ENCODE results near the gene VPS54.

Gene VPS54

GRCh38 chr2:63891488-63892030 lies 127.7 kb downstream of the VPS54 start:
- no peak overlapping the region for H3K27ac ChIP-seq (ENCODE audit: low read length)
- peaks cover 50% of the 10 kb centered on the region in 2 donors for H3K36me3 ChIP-seq (ENCODE audit: control insufficient read depth in 1 of 2, insufficient read depth in 2 of 2, low read length in 2 of 2)
- no peaks in the 10 kb centered on the region for H3K27me3 ChIP-seq (ENCODE audit: low read depth, low read length)
- peaks cover 0 to 11% of the 10 kb centered on the region in 2 donors for H3K4me1 ChIP-seq (ENCODE audit: control insufficient read depth in 1 of 2, insufficient read depth in 2 of 2, low read length in 2 of 2)
- no peak overlapping the region for H3K4me3 ChIP-seq (ENCODE audit: low read depth in 1 of 2, low read length in 2 of 2)
- H3K9me3 ChIP-seq (ENCODE audit: control insufficient read depth in 1 of 2, low read length in 2 of 2): no peaks in the 10 kb centered on the region

GRCh38 chr2:63890678-63891077 lies 128.6 kb downstream of the VPS54 start:
- Histone ChIP-seq H3K4me1 (ENCODE audit: control insufficient read depth in 1 of 2, insufficient read depth in 2 of 2, low read length in 2 of 2) (peaks cover 0 to 11% of the 10 kb centered on the region in 2 donors), H3K9me3 (ENCODE audit: control insufficient read depth in 1 of 2, low read length in 2 of 2) (no peaks in the 10 kb centered on the region), H3K27ac (ENCODE audit: low read length) (no peak overlapping the region), H3K27me3 (ENCODE audit: low read depth, low read length) (no peaks in the 10 kb centered on the region), H3K4me3 (ENCODE audit: low read depth in 1 of 2, low read length in 2 of 2) (no peak overlapping the region), H3K36me3 (ENCODE audit: control insufficient read depth in 1 of 2, insufficient read depth in 2 of 2, low read length in 2 of 2) (peaks cover 53 to 55% of the 10 kb centered on the region in 2 donors)

- Histone ChIP-seq H3K36me3 (ENCODE audit: control insufficient read depth in 1 of 2, insufficient read depth in 2 of 2, low read length in 2 of 2) (peaks cover 56 to 59% of the 10 kb centered on the region in 2 donors), H3K4me1 (ENCODE audit: control insufficient read depth in 1 of 2, insufficient read depth in 2 of 2, low read length in 2 of 2) (peaks cover 0 to 11% of the 10 kb centered on the region in 2 donors), H3K27me3 (ENCODE audit: low read depth, low read length) (no peaks in the 10 kb centered on the region), H3K27ac (ENCODE audit: low read length) (no peak overlapping the region), H3K4me3 (ENCODE audit: low read depth in 1 of 2, low read length in 2 of 2) (no peak overlapping the region), H3K9me3 (ENCODE audit: control insufficient read depth in 1 of 2, low read length in 2 of 2) (no peaks in the 10 kb centered on the region)
These were observed 130.5 kb downstream of the VPS54 start for GRCh38 chr2:63888490-63889402.

- H3K27me3 ChIP-seq (ENCODE audit: low read depth, low read length): no peaks in the 10 kb centered on the region
- no peak overlapping the region for H3K4me3 ChIP-seq (ENCODE audit: low read depth in 1 of 2, low read length in 2 of 2)
- peaks cover 0 to 9% of the 10 kb centered on the region in 2 donors for H3K4me1 ChIP-seq (ENCODE audit: control insufficient read depth in 1 of 2, insufficient read depth in 2 of 2, low read length in 2 of 2)
- H3K9me3 ChIP-seq (ENCODE audit: control insufficient read depth in 1 of 2, low read length in 2 of 2): no peaks in the 10 kb centered on the region
- H3K27ac ChIP-seq (ENCODE audit: low read length): no peak overlapping the region
- H3K36me3 ChIP-seq (ENCODE audit: control insufficient read depth in 1 of 2, insufficient read depth in 2 of 2, low read length in 2 of 2): peaks cover 60 to 61% of the 10 kb centered on the region in 2 donors
These were observed 131.2 kb downstream of the VPS54 start for GRCh38 chr2:63888053-63888452.

GRCh38 chr2:63886445-63886844 lies 132.8 kb downstream of the VPS54 start:
- H3K27ac ChIP-seq (ENCODE audit: low read length): no peak overlapping the region
- no peaks in the 10 kb centered on the region for H3K4me1 ChIP-seq (ENCODE audit: control insufficient read depth in 1 of 2, insufficient read depth in 2 of 2, low read length in 2 of 2)
- no peak overlapping the region for H3K4me3 ChIP-seq (ENCODE audit: low read depth in 1 of 2, low read length in 2 of 2)
- peaks cover 63 to 65% of the 10 kb centered on the region in 2 donors for H3K36me3 ChIP-seq (ENCODE audit: control insufficient read depth in 1 of 2, insufficient read depth in 2 of 2, low read length in 2 of 2)
- H3K9me3 ChIP-seq (ENCODE audit: control insufficient read depth in 1 of 2, low read length in 2 of 2): no peaks in the 10 kb centered on the region
- no peaks in the 10 kb centered on the region for H3K27me3 ChIP-seq (ENCODE audit: low read depth, low read length)

GRCh38 chr2:63882395-63883105 lies 136.7 kb downstream of the VPS54 start:
- Histone ChIP-seq H3K4me3 (ENCODE audit: low read depth in 1 of 2, low read length in 2 of 2) (no peak overlapping the region), H3K27me3 (ENCODE audit: low read depth, low read length) (no peaks in the 10 kb centered on the region), H3K4me1 (ENCODE audit: control insufficient read depth in 1 of 2, insufficient read depth in 2 of 2, low read length in 2 of 2) (no peaks in the 10 kb centered on the region), H3K36me3 (ENCODE audit: control insufficient read depth in 1 of 2, insufficient read depth in 2 of 2, low read length in 2 of 2) (peaks cover 34 to 38% of the 10 kb centered on the region in 2 donors), H3K9me3 (ENCODE audit: control insufficient read depth in 1 of 2, low read length in 2 of 2) (no peaks in the 10 kb centered on the region), H3K27ac (ENCODE audit: low read length) (no peak overlapping the region)

GRCh38 chr2:63881205-63881604 lies 138.0 kb downstream of the VPS54 start:
- H3K36me3 ChIP-seq (ENCODE audit: control insufficient read depth in 1 of 2, insufficient read depth in 2 of 2, low read length in 2 of 2): peaks cover 24 to 25% of the 10 kb centered on the region in 2 donors
- H3K27ac ChIP-seq (ENCODE audit: low read length): no peak overlapping the region
- H3K4me1 ChIP-seq (ENCODE audit: control insufficient read depth in 1 of 2, insufficient read depth in 2 of 2, low read length in 2 of 2): no peaks in the 10 kb centered on the region
- no peaks in the 10 kb centered on the region for H3K27me3 ChIP-seq (ENCODE audit: low read depth, low read length)
- no peaks in the 10 kb centered on the region for H3K9me3 ChIP-seq (ENCODE audit: control insufficient read depth in 1 of 2, low read length in 2 of 2)
- no peak overlapping the region for H3K4me3 ChIP-seq (ENCODE audit: low read depth in 1 of 2, low read length in 2 of 2)

GRCh38 chr2:63880625-63881024 lies 138.6 kb downstream of the VPS54 start:
- H3K4me1 ChIP-seq (ENCODE audit: control insufficient read depth in 1 of 2, insufficient read depth in 2 of 2, low read length in 2 of 2): no peaks in the 10 kb centered on the region
- H3K27ac ChIP-seq (ENCODE audit: low read length): no peak overlapping the region
- H3K36me3 ChIP-seq (ENCODE audit: control insufficient read depth in 1 of 2, insufficient read depth in 2 of 2, low read length in 2 of 2): peaks cover 22 to 23% of the 10 kb centered on the region in 2 donors

GRCh38 chr2:63879876-63880433 lies 139.3 kb downstream of the VPS54 start:
- Histone ChIP-seq H3K27ac (ENCODE audit: low read length) (no peak overlapping the region), H3K4me1 (ENCODE audit: control insufficient read depth in 1 of 2, insufficient read depth in 2 of 2, low read length in 2 of 2) (no peaks in the 10 kb centered on the region)

More at GRCh38 chr2:63880625-63881024, 138.6 kb downstream of the VPS54 start:
- no peaks in the 10 kb centered on the region for H3K9me3 ChIP-seq (ENCODE audit: control insufficient read depth in 1 of 2, low read length in 2 of 2)
- no peak overlapping the region for H3K4me3 ChIP-seq (ENCODE audit: low read depth in 1 of 2, low read length in 2 of 2)
- no peaks in the 10 kb centered on the region for H3K27me3 ChIP-seq (ENCODE audit: low read depth, low read length)

GRCh38 chr2:63878486-63878885 lies 140.7 kb downstream of the VPS54 start:
- peaks cover 9 to 25% of the 10 kb centered on the region in 2 donors for H3K36me3 ChIP-seq (ENCODE audit: control insufficient read depth in 1 of 2, insufficient read depth in 2 of 2, low read length in 2 of 2)
- no peaks in the 10 kb centered on the region for H3K4me1 ChIP-seq (ENCODE audit: control insufficient read depth in 1 of 2, insufficient read depth in 2 of 2, low read length in 2 of 2)
- H3K9me3 ChIP-seq (ENCODE audit: control insufficient read depth in 1 of 2, low read length in 2 of 2): no peaks in the 10 kb centered on the region
- no peak overlapping the region for H3K27ac ChIP-seq (ENCODE audit: low read length)
- H3K4me3 ChIP-seq (ENCODE audit: low read depth in 1 of 2, low read length in 2 of 2): no peak overlapping the region
- no peaks in the 10 kb centered on the region for H3K27me3 ChIP-seq (ENCODE audit: low read depth, low read length)

More at GRCh38 chr2:63879876-63880433, 139.3 kb downstream of the VPS54 start:
- H3K36me3 ChIP-seq (ENCODE audit: control insufficient read depth in 1 of 2, insufficient read depth in 2 of 2, low read length in 2 of 2): peaks cover 19 to 21% of the 10 kb centered on the region in 2 donors
- no peaks in the 10 kb centered on the region for H3K9me3 ChIP-seq (ENCODE audit: control insufficient read depth in 1 of 2, low read length in 2 of 2)
- no peaks in the 10 kb centered on the region for H3K27me3 ChIP-seq (ENCODE audit: low read depth, low read length)
- no peak overlapping the region for H3K4me3 ChIP-seq (ENCODE audit: low read depth in 1 of 2, low read length in 2 of 2)

GRCh38 chr2:63876311-63876710 lies 142.9 kb downstream of the VPS54 start:
- peaks cover 0 to 5% of the 10 kb centered on the region in 2 donors for H3K4me1 ChIP-seq (ENCODE audit: control insufficient read depth in 1 of 2, insufficient read depth in 2 of 2, low read length in 2 of 2)
- no peak overlapping the region for H3K4me3 ChIP-seq (ENCODE audit: low read depth in 1 of 2, low read length in 2 of 2)
- H3K9me3 ChIP-seq (ENCODE audit: control insufficient read depth in 1 of 2, low read length in 2 of 2): no peaks in the 10 kb centered on the region
- H3K27me3 ChIP-seq (ENCODE audit: low read depth, low read length): no peaks in the 10 kb centered on the region
- peaks cover 0 to 17% of the 10 kb centered on the region in 2 donors for H3K36me3 ChIP-seq (ENCODE audit: control insufficient read depth in 1 of 2, insufficient read depth in 2 of 2, low read length in 2 of 2)
- no peak overlapping the region for H3K27ac ChIP-seq (ENCODE audit: low read length)

Measured in muscle layer of duodenum (tissue), 2 donors.